GM18517 (cell line): ENCODE results near the gene WFIKKN1.

Source experiments
- ATAC-seq: cut with Tn5 transposase; IDR thresholded peaks from one replicate; pipeline ENCODE4 v1.9.1; 2021; ENCODE audit warnings: mild to moderate bottlenecking, moderate library complexity; ENCODE audit not compliant: unreplicated experiment

WFIKKN1 gene

DNA sequence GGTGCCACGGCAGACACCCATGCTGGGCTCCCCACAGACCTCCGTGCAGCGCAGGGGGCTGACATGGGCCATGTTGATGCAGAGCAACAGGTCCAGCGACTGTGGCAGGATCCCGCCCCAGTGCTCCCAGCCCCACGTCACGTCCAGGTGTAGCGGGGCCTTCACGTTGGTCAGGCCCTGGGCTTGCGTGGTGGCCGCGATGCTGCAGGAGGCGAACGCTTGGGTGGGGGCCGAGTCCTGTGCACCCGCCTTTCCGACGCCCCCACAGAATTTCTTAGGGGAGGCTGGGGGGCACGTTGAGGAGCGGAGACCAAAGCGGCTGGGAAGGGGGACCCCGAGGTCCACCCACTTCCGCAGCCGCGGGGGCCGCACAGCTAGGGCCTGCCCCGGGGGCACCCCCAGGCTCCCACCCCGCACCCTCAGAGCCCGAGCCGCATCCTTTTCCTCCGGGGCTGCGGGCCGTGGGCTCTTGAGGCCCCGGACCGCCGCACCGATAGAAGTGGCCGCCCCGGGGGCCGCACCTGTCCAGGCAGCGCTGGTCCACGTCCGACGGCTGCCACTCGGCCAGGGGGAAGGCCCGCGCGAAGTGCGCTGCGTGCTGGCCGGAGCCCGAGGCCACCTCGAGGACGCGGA, 4.9 kb downstream of the WFIKKN1 start:
- ATAC-seq = peak; percentile 1

DNA sequence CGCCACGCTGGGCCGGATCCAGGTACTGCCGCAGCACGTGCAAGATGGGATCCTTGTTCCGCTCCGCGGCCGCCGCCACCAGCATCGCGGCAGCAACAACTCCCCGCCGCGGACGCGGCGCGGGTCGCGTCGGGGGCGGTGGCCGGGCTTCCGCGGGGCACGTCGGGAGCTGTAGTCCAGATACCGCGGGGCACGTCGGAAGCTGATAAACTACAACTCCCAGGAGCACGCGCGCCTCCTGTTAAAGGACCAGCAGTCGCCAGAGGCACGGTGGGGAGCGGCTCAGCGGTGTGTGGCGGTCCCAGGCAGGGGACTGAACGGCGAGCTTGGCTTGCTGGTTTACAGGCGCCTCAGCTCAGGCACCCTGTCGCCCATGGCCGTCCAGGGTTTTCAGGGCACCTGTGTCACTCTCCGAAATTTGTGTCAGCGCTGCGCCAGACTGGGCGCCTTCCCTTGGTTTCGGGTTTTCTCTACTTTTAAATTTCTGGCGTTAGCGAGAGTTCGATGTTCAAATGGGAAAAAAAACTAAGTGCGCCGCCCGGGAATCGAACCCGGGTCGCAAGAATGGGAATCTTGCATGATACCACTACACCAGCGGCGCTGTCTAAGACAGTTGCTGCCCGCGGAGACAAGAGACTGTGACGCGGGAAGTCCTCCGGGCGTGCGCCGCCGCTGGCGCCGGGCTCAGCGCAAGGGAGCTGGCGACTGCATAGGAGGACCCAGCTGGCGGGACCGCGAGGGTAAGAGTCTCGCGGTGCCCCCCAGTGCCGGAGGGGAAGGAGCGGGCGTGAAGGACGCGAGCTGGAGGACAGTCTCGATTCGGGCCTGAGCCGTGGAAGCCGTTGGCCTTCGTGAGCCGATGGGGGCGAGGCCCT, 5.7 kb downstream of the WFIKKN1 start, which contains the start of gene METTL26:
Gene METTL26 (minus strand): TSS at position 100 of the 875 bp plus-strand sequence. CDS start 15 bp downstream, at position 85.
- ATAC-seq = peak; percentile 63

DNA sequence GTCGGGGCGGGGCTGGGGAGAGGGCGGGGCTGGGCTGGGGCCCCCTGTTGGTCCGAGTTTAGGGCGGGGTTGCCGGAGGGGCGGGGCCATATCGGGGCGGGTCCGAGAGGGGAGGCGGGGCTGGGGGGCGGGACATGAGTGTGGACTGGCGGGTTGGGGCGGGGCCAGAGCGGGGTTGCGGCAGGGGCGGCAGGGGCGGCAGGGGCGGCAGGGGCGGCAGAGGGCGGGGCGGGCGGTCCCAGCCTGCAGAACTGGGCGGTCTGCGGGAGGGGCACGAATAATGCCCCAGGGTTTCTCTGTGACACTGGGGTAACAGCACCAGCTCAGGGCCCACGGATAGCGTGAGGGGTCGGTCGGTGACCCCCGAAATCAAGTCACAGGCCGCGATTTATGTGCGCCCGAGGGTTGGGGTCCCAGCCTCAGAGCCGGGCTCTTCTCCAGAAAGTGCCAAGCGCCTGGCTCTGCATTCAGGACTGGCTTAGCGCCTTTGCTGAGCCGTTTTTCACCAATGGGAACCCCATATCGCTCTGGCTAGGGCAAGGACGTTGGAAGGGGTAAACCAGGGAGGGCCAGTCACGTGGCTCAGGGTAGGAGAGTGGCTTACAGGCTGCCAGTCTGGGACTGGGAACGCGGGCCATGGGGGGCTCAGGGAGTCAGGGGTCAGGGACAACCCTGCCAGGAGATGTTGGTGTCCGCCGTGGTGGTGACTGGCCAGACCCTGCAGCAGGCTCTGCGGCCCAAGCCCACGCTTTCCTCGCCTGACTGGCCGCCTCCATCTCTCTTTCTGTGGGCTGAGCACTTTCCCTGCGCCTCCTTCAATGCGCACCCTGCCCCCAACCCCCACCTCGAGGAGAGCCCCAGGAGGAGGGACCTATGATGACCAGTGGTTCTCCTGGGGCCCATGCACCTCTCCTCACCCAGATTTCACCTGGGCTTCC, 6.6 kb downstream of the WFIKKN1 start:
- no peak for ATAC-seq

DNA sequence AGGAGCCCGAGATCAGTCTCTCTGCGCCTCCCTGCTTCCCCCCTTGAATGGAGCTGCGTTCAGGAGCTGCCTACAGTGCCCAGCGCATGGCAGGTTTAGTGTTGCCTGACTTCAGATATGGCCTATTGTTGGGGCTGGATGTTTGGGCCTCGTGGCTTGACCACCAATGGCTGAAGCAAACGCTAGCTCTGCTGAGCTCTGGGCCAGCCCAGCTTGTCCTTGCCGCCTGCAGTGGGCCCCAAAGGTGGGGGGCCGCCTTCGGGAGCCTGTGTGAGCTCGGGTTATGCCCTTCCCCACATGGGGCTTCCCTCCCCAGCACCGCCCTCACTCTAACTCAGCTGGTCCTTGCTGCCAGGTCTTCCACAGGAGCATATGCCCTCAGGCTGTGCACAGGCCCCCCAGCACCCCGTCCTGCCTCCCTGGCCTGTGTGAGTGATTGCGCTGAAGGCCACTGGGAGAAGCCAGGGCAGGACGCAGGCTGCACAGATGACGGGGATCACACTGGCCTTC, 7.3 kb downstream of the WFIKKN1 start:
- no peak for ATAC-seq

DNA sequence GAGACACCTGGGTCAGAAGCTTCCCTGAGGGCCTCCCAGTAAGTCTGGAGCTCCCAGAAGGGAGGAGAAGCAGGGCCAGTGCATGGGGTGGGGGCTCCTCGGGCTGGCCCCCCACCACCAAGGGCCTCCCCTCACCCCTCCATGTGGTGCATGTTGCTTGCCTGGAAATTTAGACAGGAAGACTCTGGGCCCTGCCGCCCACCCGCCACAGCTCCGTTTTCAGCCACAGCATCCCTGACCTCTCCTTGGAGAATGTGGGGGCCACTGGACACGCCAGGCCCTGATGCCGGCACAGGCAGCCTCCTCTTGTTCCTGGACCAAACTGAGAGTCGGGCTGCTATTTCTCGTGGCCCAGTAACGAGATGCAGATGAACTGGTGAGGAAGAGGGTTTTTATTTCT, 8.1 kb downstream of the WFIKKN1 start:
- ATAC-seq = no peak

DNA sequence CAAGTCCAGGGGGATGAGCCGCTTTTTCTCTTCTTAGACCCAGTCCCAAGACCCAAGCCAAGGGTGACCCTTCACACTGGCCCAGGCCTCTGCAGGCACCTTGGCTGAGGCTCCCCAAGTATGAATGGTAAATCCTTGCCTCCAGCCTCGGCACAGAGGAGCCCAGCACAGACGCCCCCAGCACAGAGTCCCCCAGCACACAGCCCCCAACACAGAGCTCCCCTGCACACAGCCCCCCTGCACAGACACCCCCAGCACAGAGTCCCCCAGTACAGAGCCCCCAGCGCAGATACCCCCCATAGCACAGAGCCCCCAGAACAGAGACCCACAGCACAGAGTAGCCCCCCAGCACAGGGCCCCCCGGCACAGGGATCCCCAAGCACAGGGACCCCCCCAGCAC, 9.8 kb downstream of the WFIKKN1 start:
- ATAC-seq = no peak

DNA sequence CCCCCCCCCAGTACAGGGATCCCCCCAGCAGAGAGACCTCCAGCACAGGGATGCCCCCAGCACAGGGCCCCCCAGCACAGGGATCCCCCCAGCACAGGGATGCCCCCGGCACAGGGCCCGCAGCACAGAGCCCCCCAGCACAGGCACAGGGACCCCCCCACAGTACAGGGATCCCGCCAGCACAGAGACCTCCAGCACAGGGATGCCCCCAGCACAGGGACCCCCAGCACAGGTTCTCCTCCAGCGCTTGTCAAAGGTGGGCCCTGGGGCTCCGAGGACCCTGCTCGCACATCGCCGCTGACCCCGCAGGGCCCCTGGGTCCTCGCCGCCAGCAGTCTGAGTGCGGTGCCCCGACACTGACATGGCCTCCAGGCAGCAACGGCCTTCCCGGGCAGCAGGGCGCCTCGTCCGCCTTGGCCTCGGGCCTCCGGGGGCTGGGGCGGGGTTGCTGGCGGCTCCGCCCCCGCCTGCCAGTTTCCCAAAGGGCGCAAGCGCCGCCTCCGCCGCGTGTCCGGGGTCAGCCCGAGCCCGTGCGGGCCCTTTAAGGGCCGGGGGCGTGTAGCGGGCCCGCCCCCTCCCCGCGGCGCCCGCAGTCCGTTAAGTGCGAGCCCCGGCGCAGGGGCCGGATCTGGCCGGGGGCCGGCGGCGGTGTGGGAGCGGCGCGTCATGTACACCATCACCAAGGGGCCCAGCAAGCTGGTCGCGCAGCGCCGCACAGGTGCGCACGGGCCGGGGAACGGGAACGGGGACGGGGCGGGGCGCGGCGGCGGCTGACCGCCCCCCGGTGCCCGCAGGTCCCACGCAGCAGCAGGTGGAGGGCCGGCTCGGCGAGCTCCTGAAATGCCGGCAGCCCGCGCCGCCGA, 10.8 kb downstream of the WFIKKN1 start, which contains the start of gene MCRIP2:
Gene MCRIP2 (plus strand): TSS at position 503 of the 863 bp plus-strand sequence. CDS start 164 bp downstream, at position 667.
- peak; percentile 43 for ATAC-seq

DNA sequence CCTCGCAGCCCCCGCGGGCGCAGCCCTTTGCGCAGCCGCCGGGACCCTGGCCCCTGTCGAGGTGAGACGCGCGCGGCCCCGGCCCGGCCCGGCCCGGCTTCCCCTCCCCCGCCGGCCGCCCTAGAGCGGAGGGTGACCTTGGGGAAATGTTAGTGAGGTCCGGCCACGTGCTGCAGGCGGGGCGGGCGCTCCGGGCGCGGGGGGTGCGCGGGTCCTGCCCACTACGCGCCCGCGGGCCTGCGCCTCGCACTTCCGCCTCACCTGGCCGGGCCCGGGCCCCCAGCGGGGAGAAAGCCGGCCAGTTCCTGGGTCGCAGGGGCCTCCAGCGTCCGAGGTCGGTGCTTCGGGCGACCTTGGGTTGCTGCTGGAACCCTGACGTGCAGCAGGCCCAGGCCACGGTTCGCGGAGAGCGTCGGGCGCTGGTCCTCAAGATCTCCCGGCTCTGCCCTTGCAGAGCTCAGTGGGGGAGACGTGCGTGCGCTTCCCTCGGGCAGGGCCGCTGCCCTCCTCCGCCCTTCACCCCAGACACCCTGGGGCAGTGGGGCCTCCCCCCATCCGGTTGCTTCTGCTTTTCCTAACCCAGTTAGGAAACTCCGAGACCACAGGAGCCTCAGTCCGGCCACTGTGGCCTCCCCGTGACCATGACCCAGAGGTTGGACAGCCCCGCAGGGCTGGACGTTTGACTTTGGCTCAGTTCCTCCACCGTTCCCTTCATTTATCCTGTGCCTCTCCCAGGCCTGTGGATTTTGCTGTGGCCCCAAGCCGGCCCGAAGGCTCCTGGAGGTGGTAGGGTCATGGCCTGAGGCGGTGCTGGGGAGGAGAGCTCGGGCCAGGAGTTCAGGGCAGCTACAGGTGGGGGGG, 11.6 kb downstream of the WFIKKN1 start:
- peak; percentile 25 for ATAC-seq

DNA sequence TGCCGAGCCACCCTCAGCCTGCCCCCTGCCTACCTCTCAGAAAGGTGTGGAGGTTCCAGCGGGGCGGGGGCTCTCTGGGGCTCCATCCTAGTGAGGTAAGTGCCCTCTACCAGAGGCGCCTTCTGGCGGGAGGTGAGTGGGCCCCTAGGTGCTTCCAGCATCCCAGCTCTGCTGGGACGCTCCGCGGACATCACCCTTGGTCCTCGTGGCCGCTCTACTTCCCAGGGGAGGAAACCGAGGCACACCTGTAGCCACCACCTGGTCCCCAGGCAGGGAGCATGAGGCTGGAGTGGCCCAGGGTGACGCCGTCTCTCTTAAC, 12.2 kb downstream of the WFIKKN1 start:
- no peak for ATAC-seq

DNA sequence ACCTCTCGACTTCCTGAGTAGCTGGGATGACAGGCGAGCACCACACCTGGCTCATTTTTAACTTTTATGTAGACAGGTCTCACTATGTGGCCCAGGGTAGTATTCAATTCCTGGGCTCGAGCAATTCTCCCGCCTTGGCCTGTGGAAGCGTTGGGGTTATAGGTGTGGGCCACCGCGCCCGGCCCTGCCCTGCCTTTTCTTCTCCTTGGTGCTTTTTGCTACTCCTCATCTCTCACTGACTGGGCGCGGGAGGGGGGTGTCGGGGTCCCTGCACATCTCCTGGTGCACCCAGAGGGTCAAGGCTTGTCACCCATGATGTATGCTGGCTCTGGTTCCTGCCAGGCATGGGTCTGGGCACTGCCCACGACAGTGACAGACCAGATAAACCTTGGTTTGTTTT, 13.8 kb downstream of the WFIKKN1 start:
- ATAC-seq = no peak

DNA sequence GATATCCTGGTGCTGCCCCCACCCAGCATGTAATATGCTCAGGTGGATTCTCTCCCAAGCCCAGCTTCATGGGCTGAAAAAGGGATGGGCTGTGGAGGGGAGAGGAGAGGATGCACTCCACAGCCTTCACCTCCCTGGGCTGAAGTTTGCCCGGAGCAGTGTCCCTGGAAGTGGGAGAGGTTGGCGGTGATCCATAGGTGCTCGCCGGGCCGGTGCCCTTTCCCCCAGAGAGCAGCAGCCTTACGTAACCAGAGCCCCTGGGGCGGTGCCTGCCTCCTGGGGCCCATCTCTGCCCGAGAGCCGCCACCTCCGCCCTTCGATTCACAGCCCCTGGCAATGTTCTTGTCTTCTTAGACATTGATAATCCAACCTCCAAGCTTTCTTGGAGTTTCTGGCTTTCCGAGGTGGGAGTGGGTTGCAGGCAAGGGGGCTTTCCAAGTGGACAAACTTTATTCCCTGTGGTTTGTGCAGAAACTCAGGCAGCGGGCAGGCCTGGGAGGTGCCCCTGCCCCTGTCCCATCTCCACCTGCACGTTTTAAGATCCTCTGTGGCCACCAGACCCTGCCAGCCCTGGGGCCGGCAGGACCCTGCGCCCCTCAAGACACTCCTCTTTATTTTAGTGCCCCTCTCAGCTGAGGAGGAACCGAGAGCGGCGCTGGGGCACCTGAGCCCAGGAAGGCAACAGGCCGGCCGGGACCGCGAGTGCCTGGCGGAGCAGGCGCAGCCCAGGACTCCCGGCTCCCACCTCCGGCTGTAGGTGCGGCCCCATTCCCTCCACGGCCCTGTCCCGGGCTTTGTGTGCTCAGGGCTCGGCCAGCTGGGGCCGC, 15.3 kb downstream of the WFIKKN1 start:
- no peak for ATAC-seq

DNA sequence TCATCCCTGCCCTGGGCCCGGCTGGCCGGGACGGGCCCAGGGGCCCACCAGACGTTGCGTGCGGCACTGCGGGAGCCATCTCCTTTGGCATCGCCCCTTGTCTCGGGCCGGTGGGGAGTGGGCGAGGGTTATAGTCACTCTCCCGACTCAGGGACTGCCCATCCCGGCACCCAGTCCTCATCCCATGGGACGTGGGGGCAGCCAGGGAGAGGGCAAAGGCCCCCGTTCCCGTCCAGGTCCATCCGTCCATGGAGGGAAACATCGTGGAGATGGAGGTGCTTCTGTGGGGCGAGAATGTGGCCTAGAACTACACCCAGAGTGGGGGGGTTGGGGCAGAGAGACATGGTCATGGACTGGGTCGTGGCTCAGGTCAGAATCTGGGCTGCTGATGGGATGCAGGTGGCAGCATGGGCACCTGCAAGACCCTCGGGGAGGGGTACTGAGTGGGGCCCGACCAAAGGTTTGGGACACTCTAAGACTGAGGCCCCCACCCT, 15.9 kb downstream of the WFIKKN1 start:
- no peak for ATAC-seq

DNA sequence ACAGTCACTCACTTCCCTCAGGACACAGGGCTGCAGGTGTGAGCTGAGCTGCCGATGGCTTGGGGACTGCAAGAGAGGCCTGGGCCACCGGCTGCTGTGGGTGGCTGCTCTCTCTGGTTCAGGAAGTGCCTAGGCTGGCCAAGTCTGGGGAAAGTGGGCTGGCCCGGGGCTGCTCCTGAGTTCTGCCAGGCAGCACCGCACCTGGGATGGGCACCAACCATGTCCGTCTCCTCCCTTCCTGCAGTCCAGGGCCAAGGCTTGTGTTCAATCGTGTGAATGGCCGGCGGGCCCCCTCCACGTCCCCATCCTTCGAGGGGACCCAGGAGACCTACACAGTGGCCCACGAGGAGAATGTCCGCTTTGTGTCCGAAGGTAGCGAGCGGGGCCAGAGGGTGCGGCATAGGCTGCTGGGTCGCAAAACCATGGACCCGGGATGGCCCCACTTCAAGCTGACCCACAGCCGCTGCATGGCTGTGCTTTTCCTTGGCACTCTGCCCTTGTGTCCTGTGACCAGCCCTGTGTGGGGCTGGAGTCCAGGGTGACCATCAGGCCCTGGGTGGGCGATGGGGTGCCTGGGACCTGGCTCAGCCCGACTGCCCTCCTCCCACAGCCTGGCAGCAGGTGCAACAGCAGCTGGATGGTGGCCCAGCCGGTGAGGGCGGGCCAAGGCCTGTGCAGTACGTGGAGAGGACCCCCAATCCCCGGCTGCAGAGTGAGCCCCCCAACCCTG, 16.6 kb downstream of the WFIKKN1 start:
- ATAC-seq = no peak

DNA sequence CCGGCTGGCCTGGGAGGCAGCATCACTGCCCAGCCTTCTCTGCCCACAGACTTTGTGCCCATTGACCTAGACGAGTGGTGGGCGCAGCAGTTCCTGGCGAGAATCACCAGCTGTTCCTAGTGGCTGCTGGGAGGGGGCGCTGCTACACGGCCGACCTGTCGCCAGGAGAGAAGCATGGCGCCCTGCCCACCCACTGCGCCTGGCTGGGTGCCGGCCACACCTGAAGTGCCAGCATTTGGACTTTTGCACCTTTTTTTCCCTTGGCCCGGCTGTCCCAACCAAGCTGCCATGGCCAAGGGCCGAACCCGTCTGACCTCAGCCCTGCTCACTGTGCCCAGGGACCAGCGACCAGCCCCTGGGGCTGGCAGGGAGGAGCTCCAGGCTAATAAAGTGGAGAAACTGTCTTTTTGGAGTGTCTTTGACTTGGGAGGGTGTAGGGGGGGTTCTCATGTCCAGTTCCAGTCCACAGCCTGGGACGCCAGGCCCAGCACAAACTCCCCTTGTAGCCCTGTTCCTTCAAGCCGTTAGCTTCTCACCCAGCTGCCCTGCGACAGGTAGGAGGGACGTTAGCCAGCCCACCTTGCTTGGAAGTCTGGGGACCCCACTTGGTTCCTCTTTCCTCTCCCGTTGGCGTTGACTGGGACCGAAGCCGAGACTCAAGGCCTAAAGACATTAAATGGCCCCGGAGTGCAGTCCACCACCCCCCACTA, 17.4 kb downstream of the WFIKKN1 start:
- no peak for ATAC-seq

DNA sequence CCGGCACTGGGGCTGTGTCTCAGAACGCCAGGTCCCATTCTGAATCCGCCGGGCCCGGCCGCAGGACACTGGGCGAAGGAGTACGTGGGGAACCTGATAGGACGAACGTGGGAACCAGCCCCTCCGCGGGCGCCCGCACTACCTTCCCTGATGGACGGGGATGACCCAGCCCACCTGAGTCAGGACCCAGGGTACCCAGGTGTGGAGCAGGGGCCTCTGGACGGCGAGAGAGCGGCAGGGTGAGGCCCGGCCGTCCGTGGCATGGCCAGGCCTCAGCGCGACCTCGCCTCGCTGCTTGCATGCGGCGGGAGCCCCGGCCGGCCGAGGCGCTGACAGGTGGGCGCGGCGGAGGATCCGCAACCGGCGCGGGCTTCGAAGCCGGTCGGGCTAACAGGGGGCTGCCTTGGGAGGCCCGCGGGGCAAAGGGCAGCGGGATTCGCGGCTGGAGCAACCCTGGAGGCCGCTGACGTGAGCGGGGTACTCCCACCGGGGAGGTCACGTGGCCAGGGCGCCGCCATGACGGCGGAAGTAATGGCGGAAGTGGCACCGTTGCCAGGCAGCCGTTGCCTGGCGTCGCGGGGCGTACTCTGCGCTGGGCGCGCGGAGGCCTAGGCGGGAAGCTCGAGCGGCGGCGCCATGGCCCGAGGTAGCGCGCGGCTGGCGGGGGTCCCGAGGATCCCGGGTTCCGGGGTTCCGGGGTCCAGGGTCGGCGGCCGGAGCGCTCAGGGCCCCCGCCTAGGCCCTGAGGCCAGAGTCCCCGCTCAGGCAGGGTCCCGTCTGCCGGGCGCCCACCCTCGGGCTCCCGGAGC, 18.2 kb downstream of the WFIKKN1 start, which contains the start of gene WDR90:
Gene WDR90 (plus strand): TSS at position 585 of the 809 bp plus-strand sequence. CDS start 52 bp downstream, at position 637.
- ATAC-seq = peak; percentile 77

DNA sequence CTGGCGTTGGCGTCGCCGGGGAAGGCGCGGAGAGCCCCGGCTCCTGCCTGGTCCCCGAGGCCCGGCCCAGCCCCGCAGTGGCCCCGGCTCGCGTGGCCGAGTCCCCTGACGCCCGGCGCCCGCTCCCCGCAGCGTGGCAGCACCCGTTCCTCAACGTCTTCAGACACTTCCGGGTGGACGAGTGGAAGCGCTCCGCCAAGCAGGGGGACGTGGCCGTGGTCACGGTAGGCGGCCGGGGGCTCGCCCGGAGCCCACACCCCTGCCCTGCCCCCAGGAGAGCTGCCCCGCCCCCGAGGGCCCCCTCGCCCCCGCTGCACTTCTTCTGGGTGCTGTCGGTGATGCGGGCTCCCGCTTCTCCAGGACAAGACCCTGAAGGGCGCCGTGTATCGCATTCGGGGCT, 18.8 kb downstream of the WFIKKN1 start:
- ATAC-seq = peak; percentile 5
